ENCODE measurements around the gene DPP6.

The DPP6 gene

DNA sequence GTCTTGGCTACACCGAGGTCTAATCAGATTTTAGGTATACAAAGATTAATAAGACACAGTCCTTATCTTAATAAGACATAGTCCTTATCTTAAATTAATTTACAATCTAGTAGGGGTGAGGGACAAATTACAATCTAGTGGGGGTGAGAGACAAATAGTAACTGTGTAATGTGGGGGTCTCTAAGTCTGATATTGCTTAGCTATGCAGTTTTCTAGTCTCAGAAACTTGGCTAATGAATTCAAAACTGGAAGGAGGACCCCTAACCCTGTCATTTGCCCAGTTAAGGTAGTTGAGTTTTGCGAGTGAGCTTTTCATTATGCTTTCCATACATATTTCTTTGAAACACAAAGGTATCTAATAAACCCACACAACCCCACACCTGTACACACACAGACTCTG, 136.1 kb downstream of the DPP6 start:
- Histone ChIP-seq H3K27me3 (replicated peaks; ENCODE audit: control insufficient read depth, insufficient read depth, low read length) (no peaks in the 10 kb centered on the region), H3K36me3 (ENCODE audit: control insufficient read depth, insufficient read depth, low read length) (no peaks in the 10 kb centered on the region), H3K4me3 (replicated peaks; ENCODE audit: low read depth, low read length) (no peak overlapping the region)
- no peak for DNase-seq (ENCODE audit: extremely low read depth, insufficient read length)
- TF ChIP-seq, protein P1, sequence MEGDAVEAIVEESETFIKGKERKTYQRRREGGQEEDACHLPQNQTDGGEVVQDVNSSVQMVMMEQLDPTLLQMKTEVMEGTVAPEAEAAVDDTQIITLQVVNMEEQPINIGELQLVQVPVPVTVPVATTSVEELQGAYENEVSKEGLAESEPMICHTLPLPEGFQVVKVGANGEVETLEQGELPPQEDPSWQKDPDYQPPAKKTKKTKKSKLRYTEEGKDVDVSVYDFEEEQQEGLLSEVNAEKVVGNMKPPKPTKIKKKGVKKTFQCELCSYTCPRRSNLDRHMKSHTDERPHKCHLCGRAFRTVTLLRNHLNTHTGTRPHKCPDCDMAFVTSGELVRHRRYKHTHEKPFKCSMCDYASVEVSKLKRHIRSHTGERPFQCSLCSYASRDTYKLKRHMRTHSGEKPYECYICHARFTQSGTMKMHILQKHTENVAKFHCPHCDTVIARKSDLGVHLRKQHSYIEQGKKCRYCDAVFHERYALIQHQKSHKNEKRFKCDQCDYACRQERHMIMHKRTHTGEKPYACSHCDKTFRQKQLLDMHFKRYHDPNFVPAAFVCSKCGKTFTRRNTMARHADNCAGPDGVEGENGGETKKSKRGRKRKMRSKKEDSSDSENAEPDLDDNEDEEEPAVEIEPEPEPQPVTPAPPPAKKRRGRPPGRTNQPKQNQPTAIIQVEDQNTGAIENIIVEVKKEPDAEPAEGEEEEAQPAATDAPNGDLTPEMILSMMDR (IDR thresholded peaks at IDR 0.05; ENCODE audit: insufficient read depth, low read length, poor library complexity, severe bottlenecking): no peak

DNA sequence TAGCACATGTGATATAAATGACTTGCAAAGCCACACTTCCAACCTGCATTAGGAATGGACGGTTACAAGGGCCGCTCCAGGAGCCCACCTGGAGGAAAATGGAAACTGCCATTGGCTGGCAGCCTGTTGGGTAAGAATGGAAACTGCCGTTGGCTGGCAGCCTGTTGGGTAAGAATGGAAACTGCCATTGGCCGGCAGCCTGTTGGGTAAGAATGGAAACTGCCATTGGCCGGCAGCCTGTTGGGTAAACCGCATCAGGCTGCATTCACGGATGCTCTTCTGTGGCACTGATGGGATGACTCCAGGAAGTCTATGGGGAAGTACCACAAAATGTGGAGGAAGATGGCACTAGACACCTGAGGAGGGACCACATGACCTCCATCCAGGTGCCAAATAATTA, 143.1 kb downstream of the DPP6 start:
- no peaks in the 10 kb centered on the region for H3K27me3 ChIP-seq (replicated peaks; ENCODE audit: control insufficient read depth, insufficient read depth, low read length)
- no peak for DNase-seq (ENCODE audit: extremely low read depth, insufficient read length)
- TF ChIP-seq, protein P1 (IDR thresholded peaks at IDR 0.05; ENCODE audit: insufficient read depth, low read length, poor library complexity, severe bottlenecking): no peak

DNA sequence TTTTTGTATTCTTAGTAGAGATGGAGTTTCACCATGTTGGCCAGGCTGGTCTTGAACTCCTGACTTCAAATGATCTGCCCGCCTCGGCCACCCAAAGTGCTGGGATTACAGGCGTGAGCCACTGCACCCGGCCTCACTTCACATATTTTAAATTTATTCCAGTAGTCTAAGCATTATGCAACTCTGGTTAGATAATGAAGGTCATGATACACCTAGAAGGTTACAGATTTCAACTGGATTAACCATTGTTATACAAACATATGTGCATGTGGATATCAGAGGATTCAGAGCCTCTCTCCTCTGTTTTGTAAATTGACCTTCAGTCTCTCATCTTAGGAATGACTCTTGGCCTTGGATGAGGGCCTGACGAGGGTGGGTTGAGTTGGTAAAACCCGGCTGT, 146.3 kb downstream of the DPP6 start:
- Histone ChIP-seq H3K36me3 (ENCODE audit: control insufficient read depth, insufficient read depth, low read length) (no peaks in the 10 kb centered on the region), H3K4me3 (replicated peaks; ENCODE audit: low read depth, low read length) (no peak overlapping the region), H3K27me3 (replicated peaks; ENCODE audit: control insufficient read depth, insufficient read depth, low read length) (no peaks in the 10 kb centered on the region)
- TF ChIP-seq, protein P1 (IDR thresholded peaks at IDR 0.05; ENCODE audit: insufficient read depth, low read length, poor library complexity, severe bottlenecking): no peak
- DNase-seq (ENCODE audit: extremely low read depth, insufficient read length): no peak

More for the DNA sequence above, 143.1 kb downstream of the DPP6 start:
- Histone ChIP-seq H3K4me3 (replicated peaks; ENCODE audit: low read depth, low read length) (no peak overlapping the region), H3K36me3 (ENCODE audit: control insufficient read depth, insufficient read depth, low read length) (no peaks in the 10 kb centered on the region)

DNA sequence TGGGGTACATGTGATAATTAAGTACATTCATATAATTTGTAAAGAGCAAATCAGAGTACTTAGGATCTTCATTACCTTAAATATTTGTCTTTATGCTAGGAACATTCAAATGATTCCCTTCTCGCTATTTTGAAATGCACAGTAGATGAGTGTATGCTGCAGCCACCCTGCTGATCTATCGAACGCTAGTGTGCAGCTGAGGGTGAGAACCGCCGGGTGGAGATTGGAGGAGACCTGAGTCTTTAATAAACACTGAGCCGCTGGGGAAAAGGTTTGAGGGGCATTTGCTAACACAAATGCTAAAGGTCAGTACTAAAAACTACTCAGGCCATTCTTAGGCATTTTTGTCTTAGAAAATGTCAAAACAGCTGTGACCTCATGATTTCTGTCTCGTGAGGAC, 148.0 kb downstream of the DPP6 start:
- no peak for DNase-seq (ENCODE audit: extremely low read depth, insufficient read length)
- TF ChIP-seq, protein P1 (IDR thresholded peaks at IDR 0.05; ENCODE audit: insufficient read depth, low read length, poor library complexity, severe bottlenecking): no peak
- no peaks in the 10 kb centered on the region for H3K27me3 ChIP-seq (replicated peaks; ENCODE audit: control insufficient read depth, insufficient read depth, low read length)
- H3K4me3 ChIP-seq (replicated peaks; ENCODE audit: low read depth, low read length): no peak overlapping the region
- H3K36me3 ChIP-seq (ENCODE audit: control insufficient read depth, insufficient read depth, low read length): no peaks in the 10 kb centered on the region

DNA sequence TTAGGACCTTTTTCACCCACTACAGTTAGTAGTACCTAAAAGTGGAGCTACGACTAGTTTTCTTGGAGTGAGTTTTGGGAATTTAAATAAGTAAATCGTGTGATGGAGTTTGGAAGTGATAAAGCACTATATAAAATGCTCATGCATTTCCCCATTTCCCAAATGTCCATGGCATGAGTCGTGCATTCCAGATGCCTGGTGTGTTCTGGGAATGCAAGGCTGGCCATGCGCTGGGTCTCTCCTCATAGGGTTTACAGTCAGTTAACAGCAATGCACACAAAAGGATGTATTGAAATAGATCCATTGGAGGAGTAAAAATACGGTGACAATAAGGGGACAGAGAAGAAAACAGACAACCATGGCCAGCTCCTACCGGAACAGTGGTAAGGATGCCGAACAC, 149.8 kb downstream of the DPP6 start:
- Histone ChIP-seq H3K27me3 (replicated peaks; ENCODE audit: control insufficient read depth, insufficient read depth, low read length) (no peaks in the 10 kb centered on the region), H3K36me3 (ENCODE audit: control insufficient read depth, insufficient read depth, low read length) (no peaks in the 10 kb centered on the region), H3K4me3 (replicated peaks; ENCODE audit: low read depth, low read length) (no peak overlapping the region)
- TF ChIP-seq, protein P1 (IDR thresholded peaks at IDR 0.05; ENCODE audit: insufficient read depth, low read length, poor library complexity, severe bottlenecking): no peak
- no peak for DNase-seq (ENCODE audit: extremely low read depth, insufficient read length)

DNA sequence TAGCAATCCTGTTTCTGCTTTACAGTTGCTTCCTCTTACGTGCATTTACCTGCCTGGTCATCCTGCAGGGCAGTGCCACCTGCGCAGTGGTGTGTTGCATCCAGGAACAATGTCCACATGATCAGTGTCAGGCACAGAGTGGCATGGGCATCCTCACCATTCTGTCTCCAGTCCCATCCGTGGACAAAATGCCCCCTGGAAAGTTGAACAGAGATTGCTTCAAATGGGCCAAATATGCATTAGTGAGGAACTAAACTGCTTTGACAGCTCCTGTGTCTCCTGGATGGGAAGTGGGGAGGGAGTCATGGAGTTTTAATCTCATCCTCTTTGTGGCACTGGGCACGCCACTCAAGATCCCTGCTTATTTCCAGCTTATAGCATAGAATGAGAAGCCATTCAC, 151.8 kb downstream of the DPP6 start:
- no peak for DNase-seq (ENCODE audit: extremely low read depth, insufficient read length)
- TF ChIP-seq, protein P1 (IDR thresholded peaks at IDR 0.05; ENCODE audit: insufficient read depth, low read length, poor library complexity, severe bottlenecking): no peak
- Histone ChIP-seq H3K36me3 (ENCODE audit: control insufficient read depth, insufficient read depth, low read length) (no peaks in the 10 kb centered on the region), H3K27me3 (replicated peaks; ENCODE audit: control insufficient read depth, insufficient read depth, low read length) (no peaks in the 10 kb centered on the region), H3K4me3 (replicated peaks; ENCODE audit: low read depth, low read length) (no peak overlapping the region)

All from GM06990 (cell line).